ENCODE data around the gene BIN1. TPM values are rescaled to one million over a fixed set of nuclear protein-coding genes. Genes with fewer than 3 reads are reported as not detected.

The BIN1 gene
- total RNA-seq, 4 donors from 2014 or later = 36.1 to 101 (median 53.9) TPM

- no peaks in the 10 kb centered on the region for H3K36me3 ChIP-seq
- H3K27ac ChIP-seq = no peak overlapping the region
- ATAC-seq = no peak
- WGBS, 2 donors (ENCODE audit: low coverage in 1 of 2) = 28 to 80% methylated on average over 1 to 2 of the region's 2 CpGs
- no peaks in the 10 kb centered on the region for H3K4me1 ChIP-seq
- H3K4me3 ChIP-seq = no peak overlapping the region
- peaks cover 39% of the 10 kb centered on the region for H3K27me3 ChIP-seq
- H3K9me3 ChIP-seq = no peaks in the 10 kb centered on the region
- TF ChIP-seq CTCF (IDR thresholded peaks at IDR 0.05) = no peak
- TF ChIP-seq EP300 (IDR thresholded peaks at IDR 0.05) = no peak
- no peak for TF ChIP-seq POLR2A (IDR thresholded peaks at IDR 0.05)
- TF ChIP-seq POLR2AphosphoS5 (IDR thresholded peaks at IDR 0.05) = no peak
Observed at GRCh38 chr2:127011231-127011661, 95.7 kb downstream of the BIN1 start.

- Histone ChIP-seq H3K4me3 (no peak overlapping the region), H3K9me3 (no peaks in the 10 kb centered on the region), H3K27me3 (peaks cover 18% of the 10 kb centered on the region), H3K27ac (no peak overlapping the region), H3K4me1 (no peaks in the 10 kb centered on the region), H3K36me3 (no peaks in the 10 kb centered on the region)
- WGBS, 2 donors (ENCODE audit: low coverage in 1 of 2) = 76 to 94% methylated on average over 2 to 4 of the region's 5 CpGs
- TF ChIP-seq POLR2A (IDR thresholded peaks at IDR 0.05) (no peak), CTCF (IDR thresholded peaks at IDR 0.05) (no peak), EP300 (IDR thresholded peaks at IDR 0.05) (no peak), POLR2AphosphoS5 (IDR thresholded peaks at IDR 0.05) (no peak)
- no peak for ATAC-seq
Observed at GRCh38 chr2:127008265-127009015, 98.5 kb downstream of the BIN1 start.

GRCh38 chr2:127007652-127008051, 99.3 kb downstream of the BIN1 start:
- TF ChIP-seq POLR2AphosphoS5 (IDR thresholded peaks at IDR 0.05) = no peak
- no peak for TF ChIP-seq EP300 (IDR thresholded peaks at IDR 0.05)
- no peak for TF ChIP-seq POLR2A (IDR thresholded peaks at IDR 0.05)
- no peak for TF ChIP-seq CTCF (IDR thresholded peaks at IDR 0.05)
- no peak for ATAC-seq
- peaks cover 11% of the 10 kb centered on the region for H3K27me3 ChIP-seq
- H3K4me3 ChIP-seq = no peak overlapping the region
- no peaks in the 10 kb centered on the region for H3K36me3 ChIP-seq
- H3K9me3 ChIP-seq = no peaks in the 10 kb centered on the region
- no peak overlapping the region for H3K27ac ChIP-seq
- no peaks in the 10 kb centered on the region for H3K4me1 ChIP-seq
- WGBS, 2 donors (ENCODE audit: low coverage in 1 of 2) = 71 to 80% methylated on average over 3 of the region's 3 CpGs

- Histone ChIP-seq H3K9me3 (no peaks in the 10 kb centered on the region), H3K27me3 (peaks cover 5% of the 10 kb centered on the region), H3K4me3 (no peak overlapping the region), H3K36me3 (no peaks in the 10 kb centered on the region), H3K4me1 (no peaks in the 10 kb centered on the region), H3K27ac (no peak overlapping the region)
- WGBS, 2 donors (ENCODE audit: low coverage in 1 of 2) = 85 to 86% methylated on average over 4 of the region's 4 CpGs
- ATAC-seq = no peak
- TF ChIP-seq POLR2AphosphoS5 (IDR thresholded peaks at IDR 0.05) = no peak
- TF ChIP-seq CTCF (IDR thresholded peaks at IDR 0.05) = no peak
- TF ChIP-seq POLR2A (IDR thresholded peaks at IDR 0.05) = no peak
- TF ChIP-seq EP300 (IDR thresholded peaks at IDR 0.05) = no peak
Observed at GRCh38 chr2:127006962-127007361, 100.0 kb downstream of the BIN1 start.

All from gastroesophageal sphincter (tissue), 4 donors.